K562 (cell line): ENCODE results near the gene SLC35A2. TPM values are rescaled to one million over a fixed set of nuclear protein-coding genes. Genes with fewer than 3 reads are reported as not detected.

Experiments
- ATAC-seq: fragments of 200-7000 bp; cut with Tn5 transposase; 3 replicates; pipeline ENCODE4 v1.9.1; 2020; ENCODE audit warnings: moderate library complexity
- BruUV-seq: library from RNA; stranded (reverse); fragments of 400-500 nt; replicated peaks from 2 replicates; lab custom pipeline; 2021; lab: Mats Ljungman, UMichigan
- CTCF ChIA-PET: fragments of 300-600 bp; formaldehyde crosslinking; extraction: SDS; loops from one replicate; lab custom pipeline; 2021; ENCODE audit warnings: low intra/inter-chr PET ratio; lab: Yijun Ruan, JAX
- POLR2A ChIA-PET: fragments of 300-600, 350-650 bp; sonication (Branson Sonifier 250); formaldehyde crosslinking; extraction: SDS; loops from one replicate; lab custom pipeline; 2021; ENCODE audit warnings: antibody characterized with exemption, inconsistent platforms; lab: Yijun Ruan, JAX
- DNase-seq, 4 experiments: peaks; one replicate each; pipeline versions ENCODE4 v3.0.0 to v3.0.0-alpha.2; 2011 to 2018; ENCODE audit warnings: low spot score in 3 of 4, mixed read lengths in 3 of 4; ENCODE audit errors: extremely low read depth in 1 of 4
- FAIRE-seq: peaks from 2 replicates; lab custom pipeline; 2011; peaks lifted over from hg19 to GRCh38; lab: Jason Lieb, UNC
- H2AFZ ChIP-seq: 2 replicates; pipeline ENCODE4 v1.6.0; 2011; ENCODE audit warnings: low read depth, low read length, control low read depth, inconsistent platforms
- H3K27ac ChIP-seq: fragments of 200-600 bp; 3 replicates; pipeline ENCODE4 v1.8.0; 2011; ENCODE audit warnings: low read depth, mild to moderate bottlenecking, control low read depth, inconsistent platforms, low read length, moderate library complexity, mixed read lengths; ENCODE audit errors: extremely low read depth
- H3K27me3 ChIP-seq, 2 experiments: fragments of 300-600 bp in 1 of 2; 2 replicates in 1 of 2; 3 replicates in 1 of 2; pipeline versions ENCODE4 v1.6.0 to v1.8.0; 2011; ENCODE audit warnings: inconsistent platforms in 2 of 2, low read length in 2 of 2, mild to moderate bottlenecking in 1 of 2, mixed read lengths in 1 of 2, moderate library complexity in 1 of 2; ENCODE audit not compliant: control insufficient read depth in 2 of 2, insufficient read depth in 2 of 2
- H3K36me3 ChIP-seq: fragments of 300-600 bp; 3 replicates; pipeline ENCODE4 v1.8.0; 2011; ENCODE audit warnings: mild to moderate bottlenecking, low read length, inconsistent platforms; ENCODE audit not compliant: control insufficient read depth, insufficient read depth
- H3K4me1 ChIP-seq, 2 experiments: fragments of 200-600 bp in 1 of 2; replicated peaks in 1 of 2; 2 replicates in 1 of 2; 3 replicates in 1 of 2; pipeline versions ENCODE4 v1.5.1 to v1.8.0; 2011; ENCODE audit warnings: inconsistent platforms in 2 of 2, low read length in 2 of 2, mild to moderate bottlenecking in 1 of 2, mixed read lengths in 1 of 2, moderate library complexity in 1 of 2; ENCODE audit not compliant: control insufficient read depth in 2 of 2, insufficient read depth in 2 of 2
- H3K4me2 ChIP-seq: 2 replicates; pipeline ENCODE4 v1.6.1; 2011; ENCODE audit warnings: low read length, control low read depth, inconsistent platforms, mixed read lengths; ENCODE audit not compliant: insufficient read depth
- H3K4me3 ChIP-seq: fragments of 200-600 bp; sonication (generic), shearing (Covaris generic); 2 replicates; pipeline ENCODE4 v1.5.1; 2016; ENCODE audit warnings: control low read depth, inconsistent platforms
- H3K79me2 ChIP-seq: fragments of 200-600 bp; 3 replicates; pipeline ENCODE4 v1.8.0; 2011; ENCODE audit warnings: low read length, inconsistent platforms; ENCODE audit not compliant: control insufficient read depth, insufficient read depth
- H3K9ac ChIP-seq, 2 experiments: 2 replicates each; pipeline versions ENCODE4 v1.6.0 to v1.6.1; 2011; ENCODE audit warnings: low read depth in 2 of 2, low read length in 2 of 2, control low read depth in 1 of 2, inconsistent platforms in 1 of 2, mild to moderate bottlenecking in 1 of 2, mixed read lengths in 1 of 2; ENCODE audit not compliant: insufficient read depth in 1 of 2
- H3K9me1 ChIP-seq: one replicate; pipeline ENCODE4 v1.6.0; 2011; ENCODE audit warnings: inconsistent platforms, mild to moderate bottlenecking, low read length, moderate library complexity; ENCODE audit not compliant: control insufficient read depth, insufficient read depth
- H3K9me3 ChIP-seq: replicated peaks from 2 replicates; pipeline ENCODE4 v1.5.1; 2011; ENCODE audit warnings: low read depth, low read length, inconsistent platforms; ENCODE audit not compliant: control insufficient read depth, insufficient read depth
- H4K20me1 ChIP-seq: replicated peaks from 2 replicates; pipeline ENCODE4 v1.6.1; 2011; ENCODE audit warnings: low read length, inconsistent platforms, mixed read lengths; ENCODE audit not compliant: control insufficient read depth, insufficient read depth
- CHCHD3 ChIP-seq: fragments of 250-450 bp; sonication (Bioruptor Pico); IDR thresholded peaks from 2 replicates; pipeline ENCODE4 v2.1.2; 2022; ENCODE audit warnings: mild to moderate bottlenecking
- CREB1 ChIP-seq, 2 experiments: sonication (generic) in 1 of 2; formaldehyde crosslinking in 1 of 2; IDR thresholded peaks; 2 replicates each; pipeline versions ENCODE4 v1.6.1 to v1.8.0; 2012 to 2022; ENCODE audit warnings: inconsistent platforms in 1 of 2, mild to moderate bottlenecking in 1 of 2, missing genetic modification reagents in 1 of 2, moderate library complexity in 1 of 2
- EP400 ChIP-seq: fragments of 450-650 bp; IDR thresholded peaks from 2 replicates; pipeline ENCODE4 v1.6.1; 2017; ENCODE audit warnings: antibody characterized with exemption, mild to moderate bottlenecking, moderate library complexity
- JUN ChIP-seq, 2 experiments: sonication (generic) in 1 of 2; formaldehyde crosslinking in 1 of 2; IDR thresholded peaks; 2 replicates each; pipeline versions ENCODE4 v1.6.1 to v1.8.0; 2012 to 2022; ENCODE audit warnings: borderline replicate concordance in 2 of 2, mild to moderate bottlenecking in 2 of 2, improper control_type of control experiment in 1 of 2, low read depth in 1 of 2, low read length in 1 of 2, missing genetic modification reagents in 1 of 2
- MAFK ChIP-seq: IDR thresholded peaks from 2 replicates; pipeline ENCODE4 v1.6.1; 2011; ENCODE audit warnings: low read length, improper control_type of control experiment
- NBN ChIP-seq: fragments of 450-650 bp; IDR thresholded peaks from 2 replicates; pipeline ENCODE4 v1.6.1; 2016; ENCODE audit warnings: low read depth, mild to moderate bottlenecking
- RNF2 ChIP-seq: sonication (generic); IDR thresholded peaks from 2 replicates; pipeline ENCODE4 v1.6.1; 2016
- TOE1 ChIP-seq, 2 experiments: fragments of 450-650 bp in 1 of 2; sonication (generic) in 1 of 2; formaldehyde crosslinking in 1 of 2; IDR thresholded peaks; 2 replicates each; pipeline versions ENCODE4 v1.7.1 to v1.8.0; 2016 to 2022; ENCODE audit warnings: borderline replicate concordance in 2 of 2, mild to moderate bottlenecking in 2 of 2, antibody characterized with exemption in 1 of 2, inconsistent platforms in 1 of 2, low read depth in 1 of 2, missing genetic modification reagents in 1 of 2, moderate library complexity in 1 of 2
- U2AF2 ChIP-seq: fragments of 200-400 bp; formaldehyde crosslinking; optimal IDR thresholded peaks from 2 replicates; pipeline ENCODE3; 2017; ENCODE audit warnings: low read depth, mild to moderate bottlenecking, low read length
- WGBS: fragments of 100-300 bp; shearing (Covaris generic); methylation state at CpG from one replicate; pipeline ENCODE4 v1.1.6; 2016; ENCODE audit warnings: low coverage, mixed read lengths; ENCODE audit not compliant: insufficient coverage; ENCODE audit errors: missing lambda C conversion rate; 5-methylcytosine and 5-hydroxymethylcytosine counted together
- in situ Hi-C: fragments of 300-500 bp; cut with MboI; formaldehyde crosslinking; loops from 4 replicates; pipeline ENCODE4 v1.15.0; 2018; ENCODE audit warnings: inconsistent platforms, mixed read lengths
- intact Hi-C: fragments of 100-400 bp; cut with micrococcal nuclease; formaldehyde crosslinking; loops from 2 replicates; pipeline ENCODE4 v1.14.2; 2022
- polyA plus RNA-seq, 8 experiments: library from polyadenylated mRNA; depleted of rRNA in 4 of 8; stranded (reverse) in 5 of 8; unstranded in 3 of 8; fragments of >200 nt; fragmentation: Nextera tagmentation in 2 of 8; fragmentation: Illumina TruSeq in 1 of 8; extraction: Ambion mirVana in 2 of 8; extraction: Trizol in 1 of 8; gene quantifications; 2 replicates each; pipeline versions ENCODE4 v1.2.1 to v1.2.3, GENCODE V29; 2011 to 2014; ENCODE audit warnings: inconsistent platforms in 1 of 8, missing spikeins in 1 of 8
- total RNA-seq, 7 experiments: library from RNA; depleted of rRNA in 6 of 7; stranded (reverse); fragments of >200 nt in 6 of 7; fragmentation: Illumina TruSeq in 2 of 7; extraction: Trizol in 2 of 7; gene quantifications; 2 replicates each; pipeline versions ENCODE4 v1.2.1 to v1.2.3, GENCODE V29; 2011 to 2021; ENCODE audit warnings: low replicate concordance in 1 of 7
- TF ChIP-seq, protein P1 (sequence below): sonication (generic); formaldehyde crosslinking; IDR thresholded peaks from 2 replicates; pipeline ENCODE4 v1.4.0; 2020; ENCODE audit warnings: mild to moderate bottlenecking, missing genetic modification reagents
- TF ChIP-seq, protein P2 (sequence below): fragments of 250-450 bp; sonication (Bioruptor Pico); IDR thresholded peaks from 2 replicates; pipeline ENCODE4 v1.4.0; 2020

Gene SLC35A2
- total and polyA plus RNA-seq, 9 of the 15 experiments (the other 6 are each of a cell fraction or from before 2014, with no cell fraction given), result 3.3 to 38.9 (median 20.0) TPM

DNA sequence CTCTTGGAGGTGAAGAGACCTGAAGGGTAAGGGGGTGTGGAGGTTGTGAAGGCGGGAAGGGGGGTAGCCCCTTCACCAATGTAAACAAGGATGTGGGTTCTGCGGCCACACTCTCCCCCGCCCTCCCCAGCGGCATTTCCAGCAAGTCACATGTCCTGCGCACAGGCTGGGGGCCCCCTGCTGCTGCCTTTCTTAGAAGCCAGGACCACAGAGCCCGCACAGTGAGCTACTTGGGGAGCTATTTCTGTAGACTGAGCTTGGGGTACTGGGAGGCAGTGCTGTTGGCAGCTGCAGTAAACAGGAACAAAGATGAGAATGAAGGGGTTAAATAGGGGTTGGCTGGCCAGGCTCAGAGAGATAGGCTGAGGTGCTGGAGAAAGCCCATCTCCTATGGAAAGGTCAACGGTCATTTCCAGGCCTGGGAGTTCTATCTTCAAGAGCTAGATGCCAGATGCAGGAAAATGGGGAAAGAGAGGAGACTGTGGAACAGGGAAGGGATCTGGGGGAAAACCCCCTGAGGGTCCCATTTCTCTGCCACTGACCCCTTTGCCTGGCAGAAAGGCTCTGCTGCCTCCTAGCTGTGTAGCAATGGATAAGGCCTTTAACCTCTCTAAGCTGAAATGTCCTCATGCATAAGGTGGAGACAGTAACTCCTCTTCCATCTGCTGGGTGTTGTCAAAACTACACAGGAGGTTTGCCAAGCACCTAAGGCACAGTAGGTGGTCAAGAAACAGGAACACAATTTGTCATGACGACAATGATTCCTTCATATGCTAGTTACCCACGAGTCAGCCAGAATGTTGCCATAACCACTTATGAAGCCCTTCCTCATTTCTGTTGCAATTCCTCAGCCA lies 25.8 kb upstream of the SLC35A2 start:
- intact Hi-C loops (loop anchor here (1.0 kb wide), 2 partner anchors 18 to 106 kb away; partner anchors contain the start of genes PIM2 and TFE3), in situ Hi-C loops (no loop called here)
- H4K20me1 ChIP-seq, result no peaks in the 10 kb centered on the region
- peak overlapping the region; percentile 70 to 79; a peak in 3 of 4 replicates for H3K9ac ChIP-seq
- no peaks in the 10 kb centered on the region for H3K9me1 ChIP-seq
- peaks cover 74% of the 10 kb centered on the region for H3K79me2 ChIP-seq
- DNase-seq, result peak; percentile 62 to 93 (median 72)
- no peaks in the 10 kb centered on the region for H3K27me3 ChIP-seq
- H3K36me3 ChIP-seq, result peaks cover 68% of the 10 kb centered on the region
- POLR2A ChIA-PET, result interaction anchor here (0.7 to 1.1 kb wide), 5 partner anchors 9 to 209 kb away, joined by 3 to 4 read pairs (median 3); no protein-coding TSS in a partner anchor
- BruUV-seq, result no TSS peak
- H3K4me2 ChIP-seq, result peak overlapping the region; percentile 70
- H3K4me3 ChIP-seq, result no peak overlapping the region; the same call in 1 of the 2 replicates
- CTCF ChIA-PET, result interaction anchor here (1.6 kb wide), 1 partner anchor 21 kb away, joined by 4 read pairs; no protein-coding TSS in a partner anchor
- peak overlapping the region; percentile 91 for H3K27ac ChIP-seq
- FAIRE-seq, result peak; percentile 78
- 1% methylated on average over 8 of the region's 9 CpGs for WGBS
- no peaks in the 10 kb centered on the region for H3K9me3 ChIP-seq
- peak; percentile 82 for ATAC-seq
- no peak overlapping the region for H2AFZ ChIP-seq
- peaks cover 51 to 61% of the 10 kb centered on the region in 2 experiments for H3K4me1 ChIP-seq
- TF ChIP-seq TOE1 (IDR thresholded peaks at IDR 0.05; ENCODE audit: borderline replicate concordance) (peak; percentile 83; the same call in 1 of the 2 replicates), TOE1 (CRISPR knock-in tag; IDR thresholded peaks at IDR 0.05; ENCODE audit: borderline replicate concordance, low read depth) (no peak), NBN (no peak), MAFK (no peak), CREB1 (IDR thresholded peaks at IDR 0.05) (no peak), CREB1 (CRISPR knock-in tag; IDR thresholded peaks at IDR 0.05) (peak; percentile 47; the same call in 1 of the 2 replicates), RNF2 (peak; percentile 95; the same call in 1 of the 2 replicates), JUN (IDR thresholded peaks at IDR 0.05; ENCODE audit: borderline replicate concordance, low read depth, low read length) (no peak), JUN (CRISPR knock-in tag; IDR thresholded peaks at IDR 0.05; ENCODE audit: borderline replicate concordance) (no peak), U2AF2 (no peak), EP400 (peak; percentile 59; the same call in 1 of the 2 replicates), CHCHD3 (CRISPR knock-in tag) (no peak)
- TF ChIP-seq, protein P1, sequence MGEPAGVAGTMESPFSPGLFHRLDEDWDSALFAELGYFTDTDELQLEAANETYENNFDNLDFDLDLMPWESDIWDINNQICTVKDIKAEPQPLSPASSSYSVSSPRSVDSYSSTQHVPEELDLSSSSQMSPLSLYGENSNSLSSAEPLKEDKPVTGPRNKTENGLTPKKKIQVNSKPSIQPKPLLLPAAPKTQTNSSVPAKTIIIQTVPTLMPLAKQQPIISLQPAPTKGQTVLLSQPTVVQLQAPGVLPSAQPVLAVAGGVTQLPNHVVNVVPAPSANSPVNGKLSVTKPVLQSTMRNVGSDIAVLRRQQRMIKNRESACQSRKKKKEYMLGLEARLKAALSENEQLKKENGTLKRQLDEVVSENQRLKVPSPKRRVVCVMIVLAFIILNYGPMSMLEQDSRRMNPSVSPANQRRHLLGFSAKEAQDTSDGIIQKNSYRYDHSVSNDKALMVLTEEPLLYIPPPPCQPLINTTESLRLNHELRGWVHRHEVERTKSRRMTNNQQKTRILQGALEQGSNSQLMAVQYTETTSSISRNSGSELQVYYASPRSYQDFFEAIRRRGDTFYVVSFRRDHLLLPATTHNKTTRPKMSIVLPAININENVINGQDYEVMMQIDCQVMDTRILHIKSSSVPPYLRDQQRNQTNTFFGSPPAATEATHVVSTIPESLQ, result no peak
- TF ChIP-seq, protein P2, sequence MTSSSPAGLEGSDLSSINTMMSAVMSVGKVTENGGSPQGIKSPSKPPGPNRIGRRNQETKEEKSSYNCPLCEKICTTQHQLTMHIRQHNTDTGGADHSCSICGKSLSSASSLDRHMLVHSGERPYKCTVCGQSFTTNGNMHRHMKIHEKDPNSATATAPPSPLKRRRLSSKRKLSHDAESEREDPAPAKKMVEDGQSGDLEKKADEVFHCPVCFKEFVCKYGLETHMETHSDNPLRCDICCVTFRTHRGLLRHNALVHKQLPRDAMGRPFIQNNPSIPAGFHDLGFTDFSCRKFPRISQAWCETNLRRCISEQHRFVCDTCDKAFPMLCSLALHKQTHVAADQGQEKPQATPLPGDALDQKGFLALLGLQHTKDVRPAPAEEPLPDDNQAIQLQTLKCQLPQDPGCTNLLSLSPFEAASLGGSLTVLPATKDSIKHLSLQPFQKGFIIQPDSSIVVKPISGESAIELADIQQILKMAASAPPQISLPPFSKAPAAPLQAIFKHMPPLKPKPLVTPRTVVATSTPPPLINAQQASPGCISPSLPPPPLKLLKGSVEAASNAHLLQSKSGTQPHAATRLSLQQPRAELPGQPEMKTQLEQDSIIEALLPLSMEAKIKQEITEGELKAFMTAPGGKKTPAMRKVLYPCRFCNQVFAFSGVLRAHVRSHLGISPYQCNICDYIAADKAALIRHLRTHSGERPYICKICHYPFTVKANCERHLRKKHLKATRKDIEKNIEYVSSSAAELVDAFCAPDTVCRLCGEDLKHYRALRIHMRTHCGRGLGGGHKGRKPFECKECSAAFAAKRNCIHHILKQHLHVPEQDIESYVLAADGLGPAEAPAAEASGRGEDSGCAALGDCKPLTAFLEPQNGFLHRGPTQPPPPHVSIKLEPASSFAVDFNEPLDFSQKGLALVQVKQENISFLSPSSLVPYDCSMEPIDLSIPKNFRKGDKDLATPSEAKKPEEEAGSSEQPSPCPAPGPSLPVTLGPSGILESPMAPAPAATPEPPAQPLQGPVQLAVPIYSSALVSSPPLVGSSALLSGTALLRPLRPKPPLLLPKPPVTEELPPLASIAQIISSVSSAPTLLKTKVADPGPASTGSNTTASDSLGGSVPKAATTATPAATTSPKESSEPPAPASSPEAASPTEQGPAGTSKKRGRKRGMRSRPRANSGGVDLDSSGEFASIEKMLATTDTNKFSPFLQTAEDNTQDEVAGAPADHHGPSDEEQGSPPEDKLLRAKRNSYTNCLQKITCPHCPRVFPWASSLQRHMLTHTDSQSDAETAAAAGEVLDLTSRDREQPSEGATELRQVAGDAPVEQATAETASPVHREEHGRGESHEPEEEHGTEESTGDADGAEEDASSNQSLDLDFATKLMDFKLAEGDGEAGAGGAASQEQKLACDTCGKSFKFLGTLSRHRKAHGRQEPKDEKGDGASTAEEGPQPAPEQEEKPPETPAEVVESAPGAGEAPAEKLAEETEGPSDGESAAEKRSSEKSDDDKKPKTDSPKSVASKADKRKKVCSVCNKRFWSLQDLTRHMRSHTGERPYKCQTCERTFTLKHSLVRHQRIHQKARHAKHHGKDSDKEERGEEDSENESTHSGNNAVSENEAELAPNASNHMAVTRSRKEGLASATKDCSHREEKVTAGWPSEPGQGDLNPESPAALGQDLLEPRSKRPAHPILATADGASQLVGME, result no peak
